ENCODE results near the gene PSPN. TPM values are rescaled to one million over a fixed set of nuclear protein-coding genes. Genes with fewer than 3 reads are reported as not detected.

Gene PSPN
- polyA plus RNA-seq, 4 donors = 1.5 to 3.3 (median 2.3) TPM

- DNase-seq (ENCODE audit: low read depth in 4 of 4, low spot score in 3 of 4) = no peak
Observed at GRCh38 chr19:6334490-6335285, 41.0 kb downstream of the PSPN start.

DNA sequence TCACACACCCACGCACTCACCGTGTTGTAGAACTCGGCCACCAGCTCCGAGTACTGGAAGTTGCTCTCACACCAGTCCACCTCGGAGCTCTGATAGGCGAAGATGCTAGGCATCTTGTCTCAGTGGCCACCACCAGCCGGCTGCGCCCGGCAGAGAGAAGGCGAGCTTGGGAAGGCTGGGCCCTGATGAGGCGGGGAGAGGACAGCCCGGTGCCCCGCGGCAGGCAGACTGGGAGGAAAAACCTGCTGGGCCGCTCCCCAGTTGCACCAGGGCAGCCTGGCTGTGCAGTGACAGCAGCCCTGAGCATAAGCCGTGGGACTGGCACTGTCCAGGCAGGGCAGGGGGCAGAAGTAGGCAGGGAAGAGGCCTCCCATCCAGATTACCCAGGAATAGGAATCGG, 42.3 kb downstream of the PSPN start, which contains the start of gene ACER1:
Gene ACER1, minus strand, starts transcription at position 174 of the 400 bp plus-strand sequence. Its CDS starts 61 bp downstream, at position 113.
- DNase-seq (ENCODE audit: low read depth in 4 of 4, low spot score in 3 of 4) = no peak

DNA sequence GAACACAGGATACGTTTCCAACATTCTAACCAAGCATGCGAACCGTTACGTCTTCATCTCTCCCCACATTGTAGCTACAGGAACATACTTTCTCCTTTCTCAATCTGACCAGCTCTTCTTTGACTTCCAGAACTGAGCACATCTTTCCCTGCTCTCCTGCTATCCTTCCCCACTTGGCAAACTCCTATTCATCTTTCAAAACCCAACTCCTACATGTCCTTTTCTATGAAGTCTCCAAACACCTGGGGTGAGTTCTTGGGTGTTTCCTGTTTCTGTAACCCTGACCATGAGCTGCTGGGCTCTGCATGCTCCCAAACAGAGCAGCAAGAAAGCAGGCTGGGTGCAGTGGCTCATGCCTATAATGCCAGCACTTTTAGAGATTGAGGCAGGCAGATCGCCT, 48.9 kb downstream of the PSPN start:
- DNase-seq (ENCODE audit: low read depth in 4 of 4, low spot score in 3 of 4) = no peak

DNA sequence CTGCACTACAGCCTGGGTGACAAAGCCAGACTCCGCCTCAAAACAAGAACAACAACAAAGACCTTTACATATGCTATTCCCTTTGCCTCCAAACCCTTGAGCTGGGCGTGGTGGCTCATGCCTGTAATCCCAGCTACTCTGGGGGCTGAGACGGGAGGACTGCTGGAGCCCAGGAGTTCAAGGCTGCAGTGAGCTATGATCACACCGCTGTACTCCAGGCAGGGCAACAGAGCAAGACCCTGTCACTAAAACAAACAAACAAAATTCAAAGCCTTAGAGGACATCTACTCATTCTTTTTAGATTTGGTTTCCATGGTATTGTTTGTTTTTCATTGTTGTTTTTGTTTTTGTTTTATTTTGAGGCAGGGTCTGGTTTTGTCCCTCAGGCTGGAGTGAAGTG, 50.1 kb downstream of the PSPN start:
- no peak for DNase-seq (ENCODE audit: low read depth in 4 of 4, low spot score in 3 of 4)

Other genes with a start within 250 kb of the PSPN start
- gene ACSBG2, start 240.3 kb downstream of the PSPN start, polyA plus RNA-seq (ENCODE audit: insufficient read length in 4 of 4) = 1 to 10 TPM in 2 of 4 donors, under 1 TPM in 2; 0.64 to 2.6 (median 1.1) TPM
- 100 to 1,000 TPM in 1 of 4 donors, 10 to 100 TPM in 3; 72.5 to 118 (median 76.5) TPM for gene MLLT1, start 96.0 kb downstream of the PSPN start, polyA plus RNA-seq (ENCODE audit: insufficient read length in 4 of 4)
- gene ACER1, start 42.3 kb downstream of the PSPN start, polyA plus RNA-seq (ENCODE audit: insufficient read length in 4 of 4) = under 1 TPM in 3 of 4 donors, not detected in 1; 0.10 to 0.20 (median 0.11) TPM
- gene CLPP, start 14.4 kb downstream of the PSPN start, polyA plus RNA-seq (ENCODE audit: insufficient read length in 4 of 4) = 10 to 100 TPM; 47.0 to 65.3 (median 57.5) TPM
- gene ALKBH7, start 3.1 kb downstream of the PSPN start, polyA plus RNA-seq (ENCODE audit: insufficient read length in 4 of 4) = 10 to 100 TPM; 40.0 to 91.4 (median 43.3) TPM
- 10 to 100 TPM; 67.6 to 99.8 (median 85.7) TPM for gene GTF2F1, start 17.2 kb upstream of the PSPN start, polyA plus RNA-seq (ENCODE audit: insufficient read length in 4 of 4)
- 100 to 1,000 TPM; 259 to 351 (median 275) TPM for gene KHSRP, start 48.9 kb upstream of the PSPN start, polyA plus RNA-seq (ENCODE audit: insufficient read length in 4 of 4)
- gene SLC25A41, start 57.8 kb upstream of the PSPN start, polyA plus RNA-seq (ENCODE audit: insufficient read length in 4 of 4) = under 1 TPM; 0.21 to 0.88 (median 0.58) TPM
- gene SLC25A23, start 83.9 kb upstream of the PSPN start, polyA plus RNA-seq (ENCODE audit: insufficient read length in 4 of 4) = 10 to 100 TPM; 55.2 to 85.1 (median 68.6) TPM
- gene CRB3, start 88.3 kb upstream of the PSPN start, polyA plus RNA-seq (ENCODE audit: insufficient read length in 4 of 4) = 10 to 100 TPM in 3 of 4 donors, under 1 TPM in 1; 0.55 to 39.8 (median 24.0) TPM
- 10 to 100 TPM in 3 of 4 donors, 1 to 10 TPM in 1; 1.5 to 40.6 (median 36.1) TPM for gene DENND1C, start 105.9 kb upstream of the PSPN start, polyA plus RNA-seq (ENCODE audit: insufficient read length in 4 of 4)
- gene TUBB4A, start 126.4 kb upstream of the PSPN start, polyA plus RNA-seq (ENCODE audit: insufficient read length in 4 of 4) = 10 to 100 TPM in 3 of 4 donors, 1 to 10 TPM in 1; 5.8 to 47.2 (median 31.2) TPM
- 1 to 10 TPM in 1 of 4 donors, under 1 TPM in 3; 0.20 to 2.4 (median 0.39) TPM for gene TNFSF9, start 155.1 kb upstream of the PSPN start, polyA plus RNA-seq (ENCODE audit: insufficient read length in 4 of 4)
- gene CD70, start 215.2 kb upstream of the PSPN start, polyA plus RNA-seq (ENCODE audit: insufficient read length in 4 of 4) = not detected

Data from left renal pelvis (tissue), 4 donors.